ENCODE measurements around the gene ACAP2.

The ACAP2 gene

DNA sequence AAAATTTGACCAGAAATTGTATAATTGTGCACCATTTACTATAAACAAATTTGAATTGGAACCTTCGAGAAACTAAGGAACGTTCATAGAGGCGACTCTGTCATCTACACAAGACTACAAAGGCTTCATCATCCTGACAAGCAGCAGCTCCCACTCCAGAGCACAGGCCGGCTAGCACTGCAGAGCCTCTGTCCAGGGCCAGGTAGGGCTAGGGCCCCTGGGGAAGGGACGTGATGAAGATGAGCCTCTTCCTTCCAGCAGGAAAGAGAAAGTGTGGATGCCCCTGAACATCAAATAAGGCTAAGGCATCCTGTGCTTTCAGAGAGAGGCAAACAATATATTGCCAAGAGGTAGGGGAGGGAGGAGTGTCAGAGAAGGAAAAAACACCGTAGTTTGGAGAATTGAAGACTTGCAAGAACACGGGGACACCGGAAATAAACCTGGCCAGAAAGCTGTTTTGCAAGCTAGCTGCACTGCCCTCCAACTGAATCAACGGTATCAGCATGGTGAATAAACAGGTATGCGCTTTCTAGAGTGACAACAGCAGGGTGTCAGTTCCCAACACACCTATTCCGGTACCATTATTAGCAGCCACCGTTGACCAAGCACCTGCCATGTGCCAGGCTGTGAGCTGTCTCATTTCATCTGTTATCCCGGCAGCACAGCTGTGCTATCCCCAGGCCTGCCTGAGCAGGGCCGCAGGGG, 184.2 kb downstream of the ACAP2 start:
- DNase-seq: no peak

GRCh38 chr3:195257454-195258448, 185.1 kb downstream of the ACAP2 start:
- DNase-seq: no peak

GRCh38 chr3:195256639-195257453, 186.0 kb downstream of the ACAP2 start:
- no peak for DNase-seq

- no peak for DNase-seq
Measured at GRCh38 chr3:195255571-195256501, 187.0 kb downstream of the ACAP2 start.

DNA sequence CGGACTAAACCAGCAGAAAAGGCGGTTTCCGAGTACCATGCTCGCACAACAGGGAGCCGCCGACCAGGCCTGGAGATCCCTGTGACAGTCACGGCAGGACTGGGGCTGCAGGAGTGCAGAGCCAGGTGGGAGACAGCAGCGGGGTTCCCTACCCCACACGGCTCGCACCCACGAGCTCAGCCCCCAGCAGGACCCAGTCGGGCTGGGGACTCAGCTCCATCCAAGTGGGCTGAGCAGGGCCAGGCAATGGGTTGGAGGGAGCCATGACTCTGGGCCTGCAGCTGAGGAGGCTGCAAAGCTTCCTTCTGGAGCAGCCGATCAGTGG, 187.7 kb downstream of the ACAP2 start:
- DNase-seq: no peak

DNA sequence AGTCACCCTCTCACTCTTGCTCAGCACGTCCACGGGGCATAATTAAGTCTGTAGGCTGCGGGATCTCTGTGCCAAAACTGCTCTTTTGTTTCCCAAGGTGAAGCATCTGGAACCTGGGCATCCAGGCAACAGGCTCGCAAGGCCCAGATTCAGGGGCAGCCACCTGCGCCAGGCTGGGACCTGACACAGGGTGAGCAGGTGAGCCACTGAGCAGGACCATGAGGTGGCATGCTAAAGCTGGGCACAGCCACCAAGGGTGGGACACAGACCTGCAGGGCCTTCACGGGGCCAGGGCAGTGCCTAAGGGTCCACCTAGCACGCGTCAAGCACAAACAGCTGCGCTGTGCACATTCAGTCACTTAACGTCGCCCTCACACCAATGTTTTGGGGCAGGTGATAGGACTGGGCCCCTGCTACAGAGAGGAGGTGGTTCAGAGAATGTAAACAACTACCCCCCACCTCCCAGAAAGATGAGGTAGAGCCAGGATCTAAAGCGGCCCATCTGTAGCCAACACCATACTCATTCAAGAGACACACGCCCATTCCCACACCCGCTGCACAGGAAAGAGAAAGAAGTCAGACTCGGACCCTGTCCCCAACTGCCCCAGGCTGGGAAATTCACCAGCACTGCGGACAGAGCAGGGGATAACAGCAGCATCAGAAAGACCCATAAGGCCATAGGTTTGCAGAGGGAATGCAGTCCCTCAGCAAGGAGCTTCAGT, 188.2 kb downstream of the ACAP2 start:
- DNase-seq: no peak

GRCh38 chr3:195253923-195254432, 188.8 kb downstream of the ACAP2 start:
- DNase-seq: no peak

- no peak for DNase-seq
Measured at GRCh38 chr3:195251336-195252065, 191.3 kb downstream of the ACAP2 start.

DNA sequence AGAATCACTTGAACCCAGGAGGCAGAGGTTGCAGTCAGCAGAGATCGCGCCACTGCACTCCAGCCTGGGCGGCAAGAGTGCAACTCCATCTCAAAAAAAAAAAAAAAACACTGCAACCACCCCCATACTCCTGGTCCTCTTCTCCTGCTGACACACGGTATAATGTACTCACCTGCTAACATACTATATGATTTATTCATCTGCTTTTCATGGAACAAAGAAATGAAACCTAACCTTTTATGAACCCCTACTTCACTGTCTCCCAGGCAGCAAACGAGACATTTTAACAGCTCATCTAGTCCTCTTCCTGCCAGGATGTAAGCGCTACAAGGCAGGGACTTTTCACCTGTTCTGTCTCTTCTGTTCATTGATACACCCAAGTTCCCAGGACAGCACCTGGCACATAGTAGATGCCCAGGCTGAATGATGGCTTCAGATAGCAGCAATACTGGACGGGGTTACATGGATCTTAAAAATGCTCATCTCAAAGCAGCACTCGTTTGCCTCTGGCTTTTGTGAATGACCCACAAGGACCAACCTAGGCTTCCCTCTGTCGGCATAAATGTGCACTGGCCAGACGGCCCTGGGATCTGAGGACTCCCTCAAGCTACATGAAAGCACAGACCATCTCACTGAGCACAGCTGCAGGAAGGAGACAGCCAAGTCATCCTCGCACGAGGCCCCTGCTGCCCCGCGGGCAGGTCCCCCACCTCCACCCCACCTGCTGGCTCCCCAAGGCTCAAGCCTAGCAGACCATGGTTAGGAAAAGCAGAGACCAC, 192.2 kb downstream of the ACAP2 start:
- peak; percentile 33 for DNase-seq

DNA sequence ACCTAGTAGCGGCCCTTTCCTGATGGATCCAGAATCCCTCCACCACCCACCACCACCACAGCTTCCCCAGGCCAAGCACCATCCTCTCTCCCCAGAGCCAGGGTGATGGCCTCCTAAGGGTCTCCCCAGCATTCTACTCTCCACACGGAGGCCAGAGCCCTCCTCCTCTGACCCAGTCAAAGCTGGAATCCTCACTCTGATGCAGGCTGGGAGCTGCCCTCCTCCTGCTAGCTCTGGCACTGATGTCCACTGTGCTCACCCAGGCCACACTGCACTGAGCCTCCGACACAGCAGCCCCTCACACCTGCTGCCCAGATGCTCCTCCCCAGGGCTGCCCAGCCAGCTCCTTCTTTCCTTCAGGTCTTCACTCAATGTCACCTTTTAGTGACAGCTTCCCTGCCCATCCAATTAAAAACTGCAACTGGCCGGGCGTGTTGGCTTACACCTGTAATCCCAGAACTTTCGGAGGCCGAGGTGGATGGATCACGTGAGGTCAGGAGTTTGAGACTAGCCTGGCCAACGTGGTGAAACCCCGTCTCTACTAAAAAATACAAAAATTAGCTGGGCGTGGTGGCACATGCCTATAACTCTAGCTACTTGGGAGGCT, 192.9 kb downstream of the ACAP2 start:
- DNase-seq: peak; percentile 40

- peak; percentile 39 for DNase-seq
Measured at GRCh38 chr3:195249057-195249770, 193.6 kb downstream of the ACAP2 start.

GRCh38 chr3:195248281-195248680, 194.5 kb downstream of the ACAP2 start:
- peak; percentile 24 for DNase-seq

- DNase-seq: peak; percentile 25
Measured at GRCh38 chr3:195247863-195248189, 195.0 kb downstream of the ACAP2 start.

DNA sequence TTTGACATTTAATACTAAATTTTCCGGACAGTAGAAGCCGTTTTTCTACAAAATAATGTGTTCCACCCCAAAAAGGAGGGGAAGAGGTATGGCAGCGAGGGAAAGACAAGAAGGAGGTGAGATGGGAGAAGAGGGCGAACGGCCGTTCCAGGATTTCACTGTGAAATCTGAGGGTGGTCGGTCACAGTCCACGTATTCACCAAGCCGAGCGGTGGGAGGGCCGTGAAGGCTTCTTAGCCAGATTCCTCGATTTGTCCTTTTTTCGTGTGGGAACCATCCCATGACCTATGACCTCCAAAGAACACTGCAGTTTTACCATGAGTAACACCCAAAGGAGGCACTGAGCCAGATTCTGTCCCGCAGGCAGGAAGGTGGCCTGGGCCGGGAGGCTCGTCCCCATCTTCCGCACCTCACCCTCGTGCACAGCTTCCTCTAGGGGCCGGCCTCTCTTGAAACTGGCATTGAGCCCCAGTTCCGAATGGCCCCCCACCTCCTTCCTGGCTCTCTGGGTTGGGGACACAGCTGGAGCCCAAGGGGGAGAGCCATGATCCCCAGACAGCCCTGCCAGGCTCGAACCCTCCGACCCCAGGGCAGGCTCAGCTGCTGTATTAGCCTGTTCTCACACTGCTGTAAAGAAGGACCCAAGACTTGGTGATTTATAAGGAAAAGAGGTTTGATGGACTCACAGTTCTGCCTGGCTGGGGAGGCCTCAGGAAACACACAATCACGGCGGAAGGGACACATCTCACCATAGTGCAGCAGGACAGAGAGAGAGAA, 195.5 kb downstream of the ACAP2 start:
- peak; percentile 41 for DNase-seq

- peak; percentile 42 for DNase-seq
Measured at GRCh38 chr3:195246581-195246995, 196.2 kb downstream of the ACAP2 start.

DNA sequence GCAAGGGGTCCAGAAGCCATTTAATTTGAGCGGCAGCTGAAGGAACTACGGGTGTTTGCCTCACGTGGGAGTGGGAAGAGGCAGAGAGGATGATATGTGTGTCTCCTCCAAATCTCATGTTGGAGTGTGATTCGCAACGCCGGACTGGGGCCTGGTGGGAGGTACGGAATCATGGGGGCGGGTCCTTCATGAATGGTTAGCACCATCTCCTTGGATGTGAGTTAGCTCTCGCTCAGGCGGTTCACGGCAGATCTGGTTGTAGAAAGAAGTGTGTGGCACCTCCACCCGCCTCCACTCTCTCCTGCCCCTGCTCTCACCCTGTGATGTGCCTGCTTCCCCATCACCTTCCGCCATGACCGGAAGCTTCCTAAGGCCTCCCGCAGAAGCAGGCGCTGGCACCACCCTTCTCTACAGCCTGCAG, 197.3 kb downstream of the ACAP2 start:
- peak; percentile 45 for DNase-seq

DNA sequence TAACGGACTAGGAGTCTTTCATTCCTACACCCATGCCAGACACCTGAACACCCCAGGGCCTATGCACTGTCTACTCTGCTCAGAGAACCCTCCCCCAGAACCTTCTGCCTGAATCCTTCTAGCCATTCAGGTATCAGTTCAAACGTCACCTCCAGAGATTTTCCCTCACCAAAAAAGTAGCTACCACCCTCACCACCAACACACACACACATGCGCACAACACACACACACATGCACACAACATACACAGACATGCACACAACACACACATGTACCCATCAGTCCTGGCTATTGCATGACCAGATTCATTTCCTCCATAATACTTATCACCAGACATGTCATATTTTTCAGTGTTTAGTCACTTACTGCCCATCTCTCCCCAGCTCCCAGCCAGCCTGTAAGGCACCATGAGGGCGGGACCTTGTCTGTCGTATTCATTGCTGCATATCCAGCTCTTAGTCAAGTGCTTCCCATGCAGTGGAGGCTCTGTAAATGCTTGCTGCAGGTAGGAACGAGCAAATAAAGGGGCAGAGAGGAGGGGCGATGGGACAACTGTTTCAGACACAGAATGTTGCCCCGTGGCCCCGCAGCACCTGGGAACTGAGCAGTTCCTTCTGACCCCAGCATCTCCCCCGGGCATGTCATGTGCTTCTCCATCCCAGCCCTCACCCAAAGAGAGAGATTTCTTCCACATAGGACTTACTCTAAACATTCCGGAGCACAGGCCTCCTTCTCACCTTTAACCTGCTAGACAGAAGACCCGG, 201.0 kb downstream of the ACAP2 start:
- DNase-seq: peak; percentile 29

Data from islet precursor cell (in vitro differentiated cells).